SHP77 treated with DMSO at 0.1 percent for 48 hours (cell line): Measurements from ENCODE around the gene ADCY9.

Experiments used
- DNase-seq: peaks from one replicate; lab custom pipeline; 2025; lab: John Stamatoyannopoulos, UW

Gene ADCY9

GRCh38 chr16:4003576-4003975 lies 112.7 kb downstream of the ADCY9 start:
- DNase-seq: no peak

GRCh38 chr16:4003166-4003565 lies 113.1 kb downstream of the ADCY9 start:
- no peak for DNase-seq

GRCh38 chr16:4002121-4002520 lies 114.1 kb downstream of the ADCY9 start:
- DNase-seq: no peak

GRCh38 chr16:3999479-4000325 lies 116.5 kb downstream of the ADCY9 start:
- no peak for DNase-seq

- no peak for DNase-seq
Observed at GRCh38 chr16:3998793-3999478, 117.3 kb downstream of the ADCY9 start.

- no peak for DNase-seq
Observed at GRCh38 chr16:3997231-3997841, 118.9 kb downstream of the ADCY9 start.

GRCh38 chr16:3995001-3995400 lies 121.2 kb downstream of the ADCY9 start:
- DNase-seq: no peak

GRCh38 chr16:3993052-3993785 lies 123.0 kb downstream of the ADCY9 start:
- DNase-seq: no peak

- no peak for DNase-seq
Observed at GRCh38 chr16:3992297-3993051, 123.8 kb downstream of the ADCY9 start.

GRCh38 chr16:3988824-3989223 lies 127.4 kb downstream of the ADCY9 start:
- DNase-seq: no peak

GRCh38 chr16:3988011-3988410 lies 128.2 kb downstream of the ADCY9 start:
- DNase-seq: no peak

- no peak for DNase-seq
Observed at GRCh38 chr16:3987231-3987630, 129.0 kb downstream of the ADCY9 start.

- DNase-seq: no peak
Observed at GRCh38 chr16:3986235-3986544, 130.1 kb downstream of the ADCY9 start.

GRCh38 chr16:3984111-3985060 lies 131.9 kb downstream of the ADCY9 start:
- DNase-seq: no peak

GRCh38 chr16:3983081-3983520 lies 133.1 kb downstream of the ADCY9 start:
- DNase-seq: peak; percentile 46

- no peak for DNase-seq
Observed at GRCh38 chr16:3982216-3982615, 134.0 kb downstream of the ADCY9 start.

- DNase-seq: no peak
Observed at GRCh38 chr16:3980253-3981111, 135.8 kb downstream of the ADCY9 start.

GRCh38 chr16:3979518-3979917 lies 136.7 kb downstream of the ADCY9 start:
- DNase-seq: no peak

GRCh38 chr16:3979070-3979469 lies 137.2 kb downstream of the ADCY9 start:
- DNase-seq: no peak

GRCh38 chr16:3977376-3977775 lies 138.9 kb downstream of the ADCY9 start:
- no peak for DNase-seq
